ENCODE measurements around the gene TRA2B.

Gene TRA2B

GRCh38 chr3:185867650-185868049 lies 70.2 kb downstream of the TRA2B start:
- DNase-seq (ENCODE audit: low read depth) = no peak

GRCh38 chr3:185866995-185867394 lies 70.8 kb downstream of the TRA2B start:
- no peak for DNase-seq (ENCODE audit: low read depth)

- no peak for DNase-seq (ENCODE audit: low read depth)
Observed at GRCh38 chr3:185866555-185866954, 71.3 kb downstream of the TRA2B start.
